Measurements from ENCODE around the gene ZNF831.

ZNF831 gene

DNA sequence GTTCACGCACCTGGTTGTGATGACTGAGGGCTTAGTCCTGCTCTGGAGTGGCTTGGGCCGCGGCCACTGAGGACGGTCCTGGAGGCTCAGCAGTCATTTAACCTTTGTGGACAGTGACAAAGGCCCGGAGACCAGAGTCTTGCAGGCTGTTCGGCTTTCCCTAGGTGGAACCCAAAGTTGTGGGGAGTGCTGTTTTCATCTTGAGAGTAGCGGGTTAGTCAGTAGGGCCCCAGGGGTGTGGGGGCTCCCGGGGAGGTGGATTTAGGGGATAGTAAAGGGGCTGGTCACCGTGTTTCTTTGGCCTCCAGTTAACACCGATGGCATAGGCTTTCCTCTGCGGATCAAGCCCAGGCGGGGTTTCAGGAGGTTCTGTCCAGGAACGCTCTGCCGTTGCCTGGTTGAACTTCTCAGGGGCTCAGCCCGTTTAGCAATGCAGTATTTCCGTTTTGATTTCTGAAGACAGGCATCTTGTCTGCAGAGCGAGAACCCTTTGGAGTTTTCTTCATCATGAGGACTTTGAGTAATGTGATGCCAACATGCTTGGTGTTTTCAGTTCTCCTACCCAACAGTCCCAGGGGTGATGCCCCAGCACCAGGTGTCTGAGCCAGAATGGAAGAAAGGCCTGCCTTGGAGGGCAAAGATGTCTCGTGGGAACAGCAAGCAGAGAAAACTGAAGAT, 31.8 kb downstream of the ZNF831 start:
- no peak overlapping the region for H3K27ac ChIP-seq
- H3K9me3 ChIP-seq (ENCODE audit: severe bottlenecking) = peaks cover 3% of the 10 kb centered on the region
- no peaks in the 10 kb centered on the region for H3K36me3 ChIP-seq
- TF ChIP-seq, protein P1, sequence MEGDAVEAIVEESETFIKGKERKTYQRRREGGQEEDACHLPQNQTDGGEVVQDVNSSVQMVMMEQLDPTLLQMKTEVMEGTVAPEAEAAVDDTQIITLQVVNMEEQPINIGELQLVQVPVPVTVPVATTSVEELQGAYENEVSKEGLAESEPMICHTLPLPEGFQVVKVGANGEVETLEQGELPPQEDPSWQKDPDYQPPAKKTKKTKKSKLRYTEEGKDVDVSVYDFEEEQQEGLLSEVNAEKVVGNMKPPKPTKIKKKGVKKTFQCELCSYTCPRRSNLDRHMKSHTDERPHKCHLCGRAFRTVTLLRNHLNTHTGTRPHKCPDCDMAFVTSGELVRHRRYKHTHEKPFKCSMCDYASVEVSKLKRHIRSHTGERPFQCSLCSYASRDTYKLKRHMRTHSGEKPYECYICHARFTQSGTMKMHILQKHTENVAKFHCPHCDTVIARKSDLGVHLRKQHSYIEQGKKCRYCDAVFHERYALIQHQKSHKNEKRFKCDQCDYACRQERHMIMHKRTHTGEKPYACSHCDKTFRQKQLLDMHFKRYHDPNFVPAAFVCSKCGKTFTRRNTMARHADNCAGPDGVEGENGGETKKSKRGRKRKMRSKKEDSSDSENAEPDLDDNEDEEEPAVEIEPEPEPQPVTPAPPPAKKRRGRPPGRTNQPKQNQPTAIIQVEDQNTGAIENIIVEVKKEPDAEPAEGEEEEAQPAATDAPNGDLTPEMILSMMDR (IDR thresholded peaks at IDR 0.05; ENCODE audit: low read depth, low read length) = no peak
- DNase-seq = no peak
- H3K27me3 ChIP-seq (ENCODE audit: insufficient read depth, low read depth, severe bottlenecking) = no peaks in the 10 kb centered on the region
- no peak overlapping the region for H3K4me3 ChIP-seq (ENCODE audit: low read depth, low read length)

DNA sequence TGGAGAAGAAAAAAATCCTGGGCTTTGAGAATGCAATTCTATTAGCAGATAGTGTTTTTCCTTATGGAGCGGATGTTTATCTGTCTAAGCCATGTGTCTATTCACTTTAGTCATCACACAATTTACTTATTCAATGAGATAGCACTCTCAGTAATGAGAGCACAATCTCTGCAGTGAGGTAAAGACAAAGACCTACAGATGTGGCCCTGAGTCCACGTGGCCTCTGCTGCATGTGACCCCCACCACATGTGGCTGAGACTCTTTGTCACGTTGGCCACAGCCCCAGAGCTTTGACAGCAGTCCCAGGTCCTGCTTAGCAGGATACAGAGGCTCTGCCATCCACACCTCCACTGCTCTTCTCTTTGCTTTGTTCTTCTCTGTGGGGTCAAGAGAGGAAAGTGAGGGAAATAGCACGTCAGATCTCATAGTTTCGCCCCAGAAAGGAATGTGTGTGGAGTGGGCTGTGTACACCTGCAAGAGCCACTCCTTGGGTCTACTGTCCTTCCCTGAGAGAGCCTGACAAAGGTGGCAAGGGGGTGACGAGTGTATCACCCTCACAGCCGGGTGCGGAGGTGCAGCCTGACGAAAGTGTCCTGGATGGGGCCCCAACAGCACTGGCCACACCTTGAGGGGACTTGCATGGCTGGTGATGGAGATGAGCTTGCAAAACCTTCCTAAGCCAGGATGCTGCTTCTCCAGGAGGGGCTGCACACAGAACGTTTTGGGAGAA, 40.7 kb downstream of the ZNF831 start:
- no peak for DNase-seq
- H3K27me3 ChIP-seq (ENCODE audit: insufficient read depth, low read depth, severe bottlenecking) = no peaks in the 10 kb centered on the region

DNA sequence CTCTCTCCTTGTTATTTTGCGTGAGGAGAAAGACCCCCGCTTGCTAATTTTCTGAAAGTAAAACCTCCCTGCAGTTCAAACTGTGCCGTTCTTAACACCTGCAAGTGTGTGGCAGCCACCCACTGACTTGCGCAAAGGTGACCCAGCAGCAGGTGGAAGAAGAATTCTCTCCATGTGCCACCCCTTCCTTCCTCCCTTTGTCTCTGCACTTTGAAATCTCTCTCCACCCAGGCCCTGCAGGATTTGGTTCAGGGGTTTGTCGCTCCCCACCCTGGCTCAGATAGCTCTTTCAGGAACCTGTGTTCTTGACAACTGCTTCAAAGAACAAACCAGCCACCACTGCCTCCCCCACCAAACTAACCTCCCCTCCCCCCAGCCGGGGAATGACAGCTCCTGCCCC, 41.4 kb downstream of the ZNF831 start:
- H3K27ac ChIP-seq = no peak overlapping the region
- H3K36me3 ChIP-seq = no peaks in the 10 kb centered on the region
- TF ChIP-seq, protein P1 (IDR thresholded peaks at IDR 0.05; ENCODE audit: low read depth, low read length) = no peak
- no peaks in the 10 kb centered on the region for H3K27me3 ChIP-seq (ENCODE audit: insufficient read depth, low read depth, severe bottlenecking)
- no peaks in the 10 kb centered on the region for H3K9me3 ChIP-seq (ENCODE audit: severe bottlenecking)
- H3K4me3 ChIP-seq (ENCODE audit: low read depth, low read length) = no peak overlapping the region
- no peak for DNase-seq

More for the DNA sequence above, 40.7 kb downstream of the ZNF831 start:
- Histone ChIP-seq H3K27ac (no peak overlapping the region), H3K4me3 (ENCODE audit: low read depth, low read length) (no peak overlapping the region), H3K36me3 (no peaks in the 10 kb centered on the region), H3K9me3 (ENCODE audit: severe bottlenecking) (peaks cover 3% of the 10 kb centered on the region)
- TF ChIP-seq, protein P1 (IDR thresholded peaks at IDR 0.05; ENCODE audit: low read depth, low read length) = no peak

DNA sequence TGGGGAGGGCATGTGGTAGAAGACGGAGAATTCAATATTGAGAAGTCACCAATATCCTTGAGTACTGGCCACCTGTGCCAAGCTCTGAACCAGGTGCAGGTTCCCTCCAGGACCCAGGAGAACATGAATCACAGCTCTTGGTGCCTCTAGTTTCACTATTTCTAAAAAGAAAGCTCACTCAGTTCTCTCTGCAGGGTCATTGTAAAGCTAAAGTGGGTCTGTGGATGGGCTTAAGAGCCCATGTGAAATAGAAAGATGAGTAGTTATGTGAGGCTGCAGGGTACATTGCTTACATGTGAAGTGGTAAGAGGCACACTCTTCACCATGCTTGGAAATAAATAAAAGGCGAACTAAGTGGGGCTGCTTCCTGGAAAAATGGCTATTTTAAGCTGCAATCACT, 43.6 kb downstream of the ZNF831 start:
- H3K27me3 ChIP-seq (ENCODE audit: insufficient read depth, low read depth, severe bottlenecking) = no peaks in the 10 kb centered on the region
- no peak for DNase-seq

DNA sequence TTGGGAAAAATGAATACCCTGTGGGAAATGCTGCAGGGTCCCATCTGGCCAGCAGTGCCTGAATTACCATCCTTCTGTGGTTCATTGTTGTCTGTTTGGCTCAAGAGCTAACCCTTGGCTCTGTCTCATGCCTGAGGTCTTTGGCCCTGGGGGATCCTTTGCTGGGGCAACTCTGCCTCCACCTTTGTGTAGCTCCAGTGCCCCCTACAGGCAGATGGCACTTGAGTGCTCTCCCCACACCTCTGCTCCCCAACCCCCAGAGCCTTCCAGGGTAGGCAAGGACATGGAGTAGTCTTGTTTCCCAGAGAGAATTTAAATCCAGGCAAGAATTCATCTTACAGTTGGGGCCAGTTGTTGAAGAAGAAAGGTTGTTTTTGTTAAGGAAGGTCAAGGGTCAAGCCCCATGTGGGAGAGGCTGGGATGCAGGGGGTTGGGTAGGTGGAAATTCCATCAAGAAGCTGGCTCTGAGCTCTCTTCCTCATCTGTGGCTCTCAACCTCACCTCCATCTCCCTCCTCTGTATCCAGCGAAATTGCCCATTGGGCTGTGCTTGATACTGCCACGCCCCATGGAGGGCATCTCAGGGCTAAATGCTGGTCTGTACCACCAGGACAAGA, 44.2 kb downstream of the ZNF831 start:
- peak; percentile 89 for DNase-seq
- H3K9me3 ChIP-seq (ENCODE audit: severe bottlenecking) = no peaks in the 10 kb centered on the region
- no peak overlapping the region for H3K27ac ChIP-seq
- no peaks in the 10 kb centered on the region for H3K36me3 ChIP-seq
- H3K27me3 ChIP-seq (ENCODE audit: insufficient read depth, low read depth, severe bottlenecking) = no peaks in the 10 kb centered on the region
- TF ChIP-seq, protein P1 (IDR thresholded peaks at IDR 0.05; ENCODE audit: low read depth, low read length) = peak; percentile 86
- no peak overlapping the region for H3K4me3 ChIP-seq (ENCODE audit: low read depth, low read length)

More for the DNA sequence above, 43.6 kb downstream of the ZNF831 start:
- Histone ChIP-seq H3K27ac (peak overlapping the region; percentile 29; the same call in 1 of the 2 replicates), H3K9me3 (ENCODE audit: severe bottlenecking) (no peaks in the 10 kb centered on the region), H3K36me3 (no peaks in the 10 kb centered on the region), H3K4me3 (ENCODE audit: low read depth, low read length) (no peak overlapping the region)
- TF ChIP-seq, protein P1 (IDR thresholded peaks at IDR 0.05; ENCODE audit: low read depth, low read length) = no peak

Data from WERI-Rb-1 (cell line).